Stimulated activated CD8-positive, alpha-beta memory T cell treated with anti-CD3 and anti-CD28 coated beads, Interleukin-15, amount 100 ng/mL, for 24 hours (primary cell): ENCODE results near the gene KDM1B.

Experiments
- DNase-seq: peaks from one replicate; pipeline ENCODE4 v3.0.0-alpha.2; 2020; ENCODE audit warnings: low read depth

KDM1B gene, protein sequence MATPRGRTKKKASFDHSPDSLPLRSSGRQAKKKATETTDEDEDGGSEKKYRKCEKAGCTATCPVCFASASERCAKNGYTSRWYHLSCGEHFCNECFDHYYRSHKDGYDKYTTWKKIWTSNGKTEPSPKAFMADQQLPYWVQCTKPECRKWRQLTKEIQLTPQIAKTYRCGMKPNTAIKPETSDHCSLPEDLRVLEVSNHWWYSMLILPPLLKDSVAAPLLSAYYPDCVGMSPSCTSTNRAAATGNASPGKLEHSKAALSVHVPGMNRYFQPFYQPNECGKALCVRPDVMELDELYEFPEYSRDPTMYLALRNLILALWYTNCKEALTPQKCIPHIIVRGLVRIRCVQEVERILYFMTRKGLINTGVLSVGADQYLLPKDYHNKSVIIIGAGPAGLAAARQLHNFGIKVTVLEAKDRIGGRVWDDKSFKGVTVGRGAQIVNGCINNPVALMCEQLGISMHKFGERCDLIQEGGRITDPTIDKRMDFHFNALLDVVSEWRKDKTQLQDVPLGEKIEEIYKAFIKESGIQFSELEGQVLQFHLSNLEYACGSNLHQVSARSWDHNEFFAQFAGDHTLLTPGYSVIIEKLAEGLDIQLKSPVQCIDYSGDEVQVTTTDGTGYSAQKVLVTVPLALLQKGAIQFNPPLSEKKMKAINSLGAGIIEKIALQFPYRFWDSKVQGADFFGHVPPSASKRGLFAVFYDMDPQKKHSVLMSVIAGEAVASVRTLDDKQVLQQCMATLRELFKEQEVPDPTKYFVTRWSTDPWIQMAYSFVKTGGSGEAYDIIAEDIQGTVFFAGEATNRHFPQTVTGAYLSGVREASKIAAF

DNA sequence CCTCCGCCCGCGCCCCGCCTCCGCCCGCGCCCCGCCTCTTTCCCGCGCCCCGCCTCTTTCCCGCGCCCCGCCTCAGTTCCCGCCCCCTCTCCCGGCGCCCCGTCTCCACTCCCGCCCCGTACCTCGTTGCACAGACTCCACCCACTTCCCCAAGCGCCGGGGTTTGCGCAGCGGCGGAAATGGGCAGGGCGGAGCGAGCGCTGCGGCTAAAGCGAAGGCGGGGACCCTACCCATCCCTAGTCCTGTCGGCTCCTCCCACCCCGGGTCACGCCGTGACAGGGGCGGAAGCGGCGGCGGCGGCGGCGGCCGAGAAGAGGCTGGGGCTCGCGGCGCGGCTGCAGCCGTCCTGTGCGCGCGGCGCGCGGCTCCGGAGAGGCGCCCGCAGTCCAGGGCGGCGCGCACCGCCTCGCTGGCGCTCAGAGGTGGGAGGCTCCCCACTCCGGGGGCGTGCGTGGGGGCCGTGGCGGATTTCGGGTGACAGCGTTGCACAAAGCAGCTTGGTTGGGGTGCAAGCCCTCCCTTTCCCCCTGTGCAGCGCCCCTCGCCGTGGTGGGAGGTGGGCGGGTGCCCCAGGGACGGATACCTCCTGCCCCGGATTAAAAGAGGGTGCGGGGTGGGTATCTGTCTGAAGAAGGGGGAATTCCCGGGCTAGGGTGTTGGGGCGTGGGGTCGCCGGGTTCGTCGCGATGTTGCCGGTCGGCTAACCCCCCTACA is at the start of gene KDM1B:
TSS of gene KDM1B (plus strand) at position 273 of the 714 bp plus-strand sequence. CDS start 4,474 bp downstream, outside the sequence.
- peak; percentile 97 for DNase-seq

DNA sequence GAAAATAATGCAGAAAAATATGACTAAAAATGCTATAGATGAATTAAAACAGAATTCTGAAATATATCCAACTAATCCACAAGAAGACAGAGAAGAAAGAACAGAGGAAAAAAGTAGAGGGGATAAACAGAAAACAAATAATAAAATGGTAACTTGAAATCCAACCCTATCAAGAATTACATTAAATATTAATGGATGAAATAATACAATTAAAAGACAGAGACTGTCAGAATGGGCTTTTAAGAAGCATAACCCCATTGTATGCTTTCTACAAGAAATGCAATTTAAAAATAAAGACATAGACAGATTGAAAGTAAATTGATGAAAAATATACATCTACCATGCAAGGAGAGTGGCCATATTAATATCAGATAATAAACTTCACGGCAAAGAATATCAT is 48.2 kb upstream of the KDM1B start:
- no peak for DNase-seq

GRCh38 chr6:18110162-18110561 is 45.1 kb upstream of the KDM1B start:
- no peak for DNase-seq

- DNase-seq, result no peak
These were observed 39.9 kb upstream of the KDM1B start for GRCh38 chr6:18115356-18115755.

DNA sequence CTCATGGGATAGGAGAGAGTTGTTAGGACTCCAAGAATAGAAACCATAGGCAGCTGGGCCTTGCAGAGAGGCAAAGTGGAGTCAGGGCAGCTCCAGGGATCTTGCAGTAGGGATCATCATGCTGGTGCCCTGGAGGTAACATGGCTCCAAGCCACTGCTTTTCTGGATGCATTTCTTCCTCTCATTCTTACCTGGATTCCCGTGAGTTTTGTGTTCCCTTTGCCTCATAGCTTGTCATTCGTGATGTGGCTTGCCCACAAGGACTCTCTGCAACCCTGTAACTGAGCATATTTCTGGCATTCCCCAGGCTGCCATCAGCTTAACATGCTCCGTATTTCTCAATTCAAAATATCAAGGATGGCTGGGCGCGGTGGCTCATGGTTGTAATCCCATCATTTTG is 38.1 kb upstream of the KDM1B start:
- DNase-seq, result no peak

DNA sequence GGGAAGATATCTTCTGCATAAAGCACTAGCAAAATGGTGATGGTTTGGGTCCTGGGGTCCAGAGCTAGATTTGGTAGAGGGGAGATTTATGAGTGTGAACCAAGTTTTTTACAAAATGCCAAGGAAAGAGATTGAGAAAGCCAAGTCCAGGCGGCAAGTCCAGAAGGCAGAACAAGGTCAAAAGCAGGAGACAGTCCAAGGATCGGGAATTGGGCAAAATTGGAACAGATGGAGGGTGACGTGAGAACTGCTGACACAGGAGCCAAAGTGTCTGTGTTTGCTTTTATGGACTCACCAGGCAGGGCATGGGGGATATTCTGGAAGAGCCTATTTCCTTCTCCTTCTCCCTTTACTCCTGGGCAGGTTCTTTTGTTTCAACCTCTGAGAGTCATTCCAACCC is 36.9 kb upstream of the KDM1B start:
- DNase-seq, result no peak

DNA sequence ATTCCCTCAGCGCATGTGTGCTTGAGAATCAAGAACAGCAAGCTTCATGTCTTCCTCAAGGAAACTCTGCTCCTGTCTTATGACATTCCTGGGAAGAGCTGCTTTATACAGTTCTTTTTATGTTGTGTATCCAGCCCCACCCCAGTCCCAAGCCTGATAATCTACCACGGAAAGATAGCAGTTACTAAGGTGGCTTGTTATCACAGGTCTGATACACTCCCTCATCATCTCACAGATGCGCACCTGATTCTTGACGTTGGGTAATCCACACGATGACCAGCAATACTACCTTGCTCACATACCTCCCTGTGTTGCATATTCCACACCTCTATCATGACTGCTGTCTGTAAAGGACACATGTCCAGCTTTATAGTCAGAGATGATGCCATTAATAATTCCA is 36.0 kb upstream of the KDM1B start:
- DNase-seq, result no peak

DNA sequence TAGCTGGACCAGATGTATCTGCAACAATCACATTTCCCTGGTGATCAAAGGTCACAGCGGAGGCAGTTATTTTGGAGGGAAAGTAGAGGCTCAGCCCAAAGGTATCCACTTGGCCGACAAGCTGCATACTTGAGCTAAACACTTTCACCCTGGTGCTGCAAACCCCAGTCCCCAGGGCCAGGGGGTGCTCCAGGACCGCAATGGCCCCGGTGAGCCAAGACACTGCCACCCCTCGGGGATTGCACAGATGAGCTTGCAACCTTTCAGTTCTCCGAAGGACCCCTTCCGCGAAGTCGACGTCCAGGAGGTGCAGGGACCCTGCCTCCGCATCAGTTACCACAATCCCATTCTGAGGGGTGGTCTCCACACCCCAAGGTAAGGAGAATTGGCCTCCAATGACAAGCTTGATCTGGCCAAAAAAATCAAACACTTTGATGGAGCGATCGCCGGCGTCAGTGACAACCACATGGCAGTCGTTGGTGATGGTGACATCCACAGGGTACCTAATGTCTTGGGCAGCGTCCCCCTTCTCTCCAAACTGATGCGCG is 33.6 kb upstream of the KDM1B start:
- DNase-seq, result no peak

- peak; percentile 41 for DNase-seq
These were observed 32.8 kb upstream of the KDM1B start, which contains the start of gene NHLRC1 for GRCh38 chr6:18122128-18123093. TSS of gene NHLRC1 (minus strand) at chr6:18122677. CDS start at chr6:18122606, 71 bp downstream.

GRCh38 chr6:18126121-18126520 is 29.1 kb upstream of the KDM1B start:
- no peak for DNase-seq

GRCh38 chr6:18132346-18132745 is 22.9 kb upstream of the KDM1B start:
- no peak for DNase-seq

- no peak for DNase-seq
These were observed 20.1 kb upstream of the KDM1B start for GRCh38 chr6:18135171-18135570.

- DNase-seq, result no peak
These were observed 19.0 kb upstream of the KDM1B start for GRCh38 chr6:18136260-18136659.

GRCh38 chr6:18138906-18139305 is 16.3 kb upstream of the KDM1B start:
- no peak for DNase-seq

DNA sequence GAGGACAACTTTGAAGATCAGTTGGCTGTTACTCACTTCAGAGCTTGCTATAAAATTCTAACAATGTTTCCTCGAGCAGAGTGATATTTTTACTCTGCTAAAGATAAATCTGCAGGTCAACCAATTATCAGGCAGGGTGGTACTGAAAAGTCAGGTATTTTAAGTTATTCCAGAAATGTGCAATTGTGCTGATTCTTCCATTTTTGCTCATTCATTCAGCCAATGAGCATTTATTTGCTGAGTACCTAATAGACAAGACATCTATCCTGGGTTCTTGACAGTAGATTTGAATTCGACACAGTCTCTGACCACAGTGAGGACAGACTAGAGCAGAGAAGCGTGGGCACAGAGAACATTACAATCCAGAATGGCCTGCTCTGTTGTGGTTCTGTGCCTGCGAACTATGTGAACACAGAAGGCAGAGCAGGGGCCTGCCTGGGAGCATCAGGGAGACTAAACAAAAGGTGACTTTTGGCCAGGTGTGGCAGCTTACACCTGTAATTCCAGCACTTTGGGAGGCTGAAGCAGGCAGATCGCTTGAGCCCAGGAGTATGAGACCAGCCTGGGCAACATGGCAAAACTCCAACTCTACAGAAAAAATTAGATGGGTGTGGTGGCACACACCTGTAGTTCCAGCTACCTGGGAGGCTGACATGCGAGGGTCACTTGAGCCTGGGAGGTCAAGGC is 15.1 kb upstream of the KDM1B start:
- DNase-seq, result no peak

- DNase-seq, result no peak
These were observed 13.2 kb upstream of the KDM1B start for GRCh38 chr6:18141805-18142590.

DNA sequence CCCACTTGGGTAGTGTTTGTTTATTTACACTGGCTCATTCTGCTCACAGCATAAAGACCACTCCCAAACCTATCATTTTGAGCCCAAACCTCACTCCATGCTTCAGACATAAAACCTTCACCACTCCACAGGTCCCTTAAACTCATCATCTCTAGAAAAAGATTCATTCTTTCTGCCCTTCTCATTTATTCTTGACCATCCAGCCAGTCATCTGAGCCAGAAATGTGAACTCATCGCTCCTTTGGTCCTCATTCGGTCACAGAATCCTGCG is 12.7 kb upstream of the KDM1B start:
- DNase-seq, result no peak

DNA sequence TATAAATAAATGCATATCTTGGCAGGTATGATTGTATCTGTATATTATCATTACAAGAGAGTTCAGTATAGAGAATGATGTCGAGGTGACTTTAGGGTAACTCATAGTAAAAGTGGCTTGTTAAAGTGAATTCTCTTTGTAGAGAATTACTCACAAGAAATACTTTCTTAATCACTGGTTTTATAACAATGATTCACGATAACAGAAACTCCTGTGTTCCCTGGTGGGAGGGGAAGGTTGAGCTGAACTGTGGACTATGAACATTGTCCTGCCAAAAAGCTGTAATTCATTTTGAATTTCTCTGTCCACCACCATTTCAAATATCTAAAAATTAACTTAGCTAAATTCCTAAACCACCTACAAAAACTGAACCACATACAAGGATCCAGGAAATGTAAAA is 8.1 kb upstream of the KDM1B start:
- no peak for DNase-seq

DNA sequence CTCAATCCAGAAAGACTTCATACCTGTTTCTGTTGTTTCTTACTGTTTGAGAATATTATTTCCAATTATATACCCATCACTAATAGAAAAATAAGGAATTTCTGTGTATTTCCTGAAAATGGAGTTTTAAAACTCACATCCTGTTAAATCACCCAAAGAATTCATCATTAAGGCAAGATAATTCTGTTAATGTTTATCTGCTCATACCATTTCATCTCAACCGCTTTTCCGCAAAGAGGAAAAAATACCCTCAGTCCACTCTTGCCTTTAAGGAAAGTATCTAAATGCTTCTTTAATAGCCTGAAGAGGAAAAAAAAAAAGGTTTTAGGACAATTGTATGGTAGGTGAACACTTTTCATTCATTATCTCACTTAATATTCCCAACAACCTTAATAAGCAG is 7.6 kb upstream of the KDM1B start:
- no peak for DNase-seq
